Breast epithelium (tissue), 4 donors: ENCODE data around the gene PFKP. TPM values are rescaled to one million over a fixed set of nuclear protein-coding genes. Genes with fewer than 3 reads are reported as not detected.
"Not testable (repeated sequence)": the region's sequence is repeated elsewhere in the genome, so short reads cannot be mapped to it uniquely, and the experiment has no call there.

Experiments
- DNase-seq, 2 donors: peaks; one replicate each; pipeline ENCODE4 v3.0.0-alpha.2; 2019; ENCODE audit warnings: low spot score in 2 of 2
- H3K27ac ChIP-seq, 2 donors: fragments of 200-600 bp; sonication (generic) in 1 of 2; one replicate each; pipeline ENCODE4 v1.5.1; 2016 to 2019; ENCODE audit warnings: mild to moderate bottlenecking in 1 of 2
- H3K27me3 ChIP-seq, 2 donors: fragments of 200-600 bp; sonication (generic) in 1 of 2; one replicate each; pipeline versions ENCODE4 v1.5.1 to v1.6.0; 2017 to 2019; ENCODE audit warnings: control low read depth in 1 of 2, mild to moderate bottlenecking in 1 of 2
- H3K36me3 ChIP-seq: fragments of 200-600 bp; one replicate; pipeline ENCODE4 v1.5.1; 2019
- H3K4me1 ChIP-seq, 2 donors: fragments of 200-600 bp; sonication (generic); one replicate each; pipeline ENCODE4 v1.5.1; 2016 to 2019; ENCODE audit warnings: control low read depth in 1 of 2
- H3K4me3 ChIP-seq, 3 donors: fragments of 200-600 bp; sonication (generic); 1 replicate in 2 of 3; 2 replicates in 1 of 3; pipeline ENCODE4 v1.5.1; 2016 to 2019; ENCODE audit warnings: mild to moderate bottlenecking in 3 of 3, moderate library complexity in 2 of 3
- H3K9me3 ChIP-seq, 2 donors: fragments of 200-600 bp; sonication (generic) in 1 of 2; one replicate each; pipeline ENCODE4 v1.5.1; 2016 to 2019; ENCODE audit warnings: control low read depth in 1 of 2
- CTCF ChIP-seq, 3 donors: fragments of 450-650 bp; IDR thresholded peaks; one replicate each; pipeline ENCODE4 v1.5.1; 2016 to 2017; ENCODE audit warnings: antibody characterized with exemption in 3 of 3, mild to moderate bottlenecking in 3 of 3, moderate library complexity in 3 of 3
- POLR2A ChIP-seq: fragments of 450-650 bp; IDR thresholded peaks from one replicate; pipeline ENCODE4 v1.6.1; 2016; ENCODE audit warnings: antibody characterized with exemption, mild to moderate bottlenecking, moderate library complexity
- POLR2AphosphoS5 ChIP-seq, 3 donors: sonication (generic); formaldehyde crosslinking; IDR thresholded peaks; one replicate each; pipeline ENCODE4 v1.6.1; 2017; ENCODE audit warnings: antibody characterized with exemption in 3 of 3
- intact Hi-C: fragments of 100-400 bp; cut with DNase I; formaldehyde crosslinking; loops from one replicate; pipeline ENCODE4 v1.15.1; 2023; ENCODE audit warnings: low total_unique reads
- total RNA-seq, 3 donors: library from RNA; depleted of rRNA; stranded (reverse); fragments of >200 nt; gene quantifications; one replicate each; pipeline ENCODE4 v1.1.0, GENCODE V29; 2016

PFKP gene
- total RNA-seq, 3 donors from 2014 or later: 16.0 to 37.0 (median 32.9) TPM

- no peaks in the 10 kb centered on the region for H3K4me1 ChIP-seq
- peak overlapping the region; percentile 78 to 86 for H3K27ac ChIP-seq
- DNase-seq: no peak
- H3K4me3 ChIP-seq: no peak overlapping the region
- H3K27me3 ChIP-seq: no peaks in the 10 kb centered on the region
- TF ChIP-seq POLR2A (no peak), CTCF (IDR thresholded peaks at IDR 0.05) (no peak), POLR2AphosphoS5 (IDR thresholded peaks at IDR 0.05) (no peak)
- H3K36me3 ChIP-seq: no peaks in the 10 kb centered on the region
- H3K9me3 ChIP-seq: no peaks in the 10 kb centered on the region
- intact Hi-C loops: no loop called here
Observed at GRCh38 chr10:3103646-3104045, 36.3 kb downstream of the PFKP start.

GRCh38 chr10:3104251-3104918 is 37.0 kb downstream of the PFKP start:
- intact Hi-C loops: no loop called here
- no peak overlapping the region for H3K27ac ChIP-seq
- TF ChIP-seq POLR2A (no peak), CTCF (IDR thresholded peaks at IDR 0.05) (no peak), POLR2AphosphoS5 (IDR thresholded peaks at IDR 0.05) (no peak)
- H3K4me1 ChIP-seq: no peaks in the 10 kb centered on the region
- no peaks in the 10 kb centered on the region for H3K36me3 ChIP-seq
- no peak for DNase-seq
- no peaks in the 10 kb centered on the region for H3K27me3 ChIP-seq
- no peak overlapping the region for H3K4me3 ChIP-seq
- H3K9me3 ChIP-seq: no peaks in the 10 kb centered on the region

GRCh38 chr10:3105166-3105565 is 37.8 kb downstream of the PFKP start:
- intact Hi-C loops: no loop called here
- no peaks in the 10 kb centered on the region for H3K36me3 ChIP-seq
- no peaks in the 10 kb centered on the region for H3K9me3 ChIP-seq
- no peaks in the 10 kb centered on the region for H3K27me3 ChIP-seq
- H3K4me3 ChIP-seq: no peak overlapping the region
- H3K27ac ChIP-seq: no peak overlapping the region
- no peak for DNase-seq
- no peak for TF ChIP-seq CTCF (IDR thresholded peaks at IDR 0.05)
- no peaks in the 10 kb centered on the region for H3K4me1 ChIP-seq

GRCh38 chr10:3105905-3106304 is 38.6 kb downstream of the PFKP start:
- H3K27ac ChIP-seq: no peak overlapping the region
- H3K36me3 ChIP-seq: no peaks in the 10 kb centered on the region
- no peak for DNase-seq
- H3K27me3 ChIP-seq: no peaks in the 10 kb centered on the region
- intact Hi-C loops: no loop called here
- no peaks in the 10 kb centered on the region for H3K4me1 ChIP-seq
- TF ChIP-seq POLR2A (no peak), POLR2AphosphoS5 (IDR thresholded peaks at IDR 0.05) (no peak), CTCF (IDR thresholded peaks at IDR 0.05) (no peak)
- no peak overlapping the region for H3K4me3 ChIP-seq
- no peaks in the 10 kb centered on the region for H3K9me3 ChIP-seq

GRCh38 chr10:3106328-3106727 is 39.0 kb downstream of the PFKP start:
- H3K4me3 ChIP-seq, H3K4me1 ChIP-seq, H3K36me3 ChIP-seq, H3K9me3 ChIP-seq, H3K27me3 ChIP-seq, H3K27ac ChIP-seq, intact Hi-C loops, DNase-seq: not testable (repeated sequence)
